ENCODE results near the gene SLC8B1.

The SLC8B1 gene

GRCh38 chr12:113318900-113319628 is 15.8 kb downstream of the SLC8B1 start:
- no peak for DNase-seq

- DNase-seq, result no peak
Measured at GRCh38 chr12:113318046-113318656, 16.8 kb downstream of the SLC8B1 start.

GRCh38 chr12:113317122-113317521 is 17.8 kb downstream of the SLC8B1 start:
- no peak for DNase-seq

DNA sequence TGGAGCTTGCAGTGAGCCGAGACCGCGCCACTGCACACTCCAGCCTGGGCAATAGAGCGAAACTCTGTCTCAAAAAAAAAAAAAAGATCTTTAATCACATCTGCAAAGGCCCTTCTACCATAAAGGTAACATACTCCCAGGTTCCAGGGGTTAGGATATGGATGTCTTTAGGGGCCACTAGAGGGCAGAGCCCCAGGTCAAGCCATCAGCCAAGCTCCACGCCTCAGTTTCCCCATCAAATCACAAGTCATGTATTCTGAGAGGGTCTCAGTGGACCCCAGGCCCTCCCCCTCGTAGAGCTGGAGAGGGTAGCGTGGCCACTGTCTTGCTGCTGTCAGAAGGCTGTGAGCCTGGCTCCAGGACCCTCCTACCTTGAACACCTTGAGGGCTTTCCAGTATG is 18.8 kb downstream of the SLC8B1 start:
- no peak for DNase-seq

DNA sequence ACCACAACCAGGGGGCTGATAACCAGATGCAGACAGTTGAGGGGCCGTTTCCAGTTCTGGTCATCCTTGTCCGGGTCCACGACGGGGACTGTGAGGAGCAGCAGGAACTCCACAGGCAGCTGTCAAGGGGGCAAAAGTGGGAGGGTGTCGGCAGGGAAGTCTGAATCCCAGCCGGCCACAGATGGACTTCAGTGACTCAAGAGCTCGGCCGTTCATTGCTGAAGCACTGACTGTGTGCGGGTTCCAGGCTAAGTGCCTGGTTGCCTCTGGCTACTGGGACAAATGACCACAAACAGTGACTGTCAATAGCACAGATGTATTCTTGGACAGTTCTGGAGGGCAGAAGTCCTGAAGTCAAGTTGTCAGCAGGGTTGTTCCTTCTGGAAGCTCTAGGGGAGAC is 19.6 kb downstream of the SLC8B1 start:
- DNase-seq, result no peak

DNA sequence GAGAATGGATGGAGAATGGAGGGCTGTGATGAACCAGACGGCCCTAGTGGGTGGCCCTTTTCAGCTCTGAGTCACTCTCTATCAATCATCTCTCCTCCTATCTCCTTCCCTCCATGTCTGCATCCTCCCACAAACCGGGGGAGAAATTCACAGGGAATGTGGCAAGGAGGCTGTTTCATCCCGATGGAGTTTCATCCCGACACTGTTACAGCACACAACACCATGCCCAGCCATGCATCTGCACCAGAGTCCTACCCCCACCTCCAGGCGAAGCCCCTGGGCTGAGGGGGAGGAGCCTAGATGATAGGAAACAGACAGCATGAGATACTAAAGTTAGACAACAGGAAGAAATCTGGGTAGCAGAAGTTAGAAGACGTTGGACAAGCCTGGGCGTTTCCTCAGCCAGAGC is 20.8 kb downstream of the SLC8B1 start:
- DNase-seq, result no peak

GRCh38 chr12:113310489-113310888 is 24.4 kb downstream of the SLC8B1 start:
- DNase-seq, result no peak

DNA sequence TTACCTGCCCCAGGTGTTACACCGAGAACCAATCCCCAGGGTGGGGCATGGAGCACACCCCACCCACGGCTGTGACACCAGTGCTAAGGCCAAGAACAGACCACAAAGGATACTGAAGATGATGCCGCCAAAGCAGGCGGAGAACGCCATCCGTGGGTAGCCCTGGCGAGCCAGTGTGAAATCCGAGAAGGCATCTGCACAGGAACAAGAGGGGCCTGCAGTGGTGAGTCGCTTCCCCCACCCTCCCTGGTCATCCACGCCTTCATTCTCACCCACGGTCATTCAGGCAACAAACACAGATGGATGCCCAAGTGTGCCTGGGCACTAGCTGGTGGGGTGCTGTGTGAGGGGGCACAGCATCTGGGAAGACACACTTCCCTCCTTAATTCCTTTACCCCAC is 28.5 kb downstream of the SLC8B1 start:
- no peak for DNase-seq

DNA sequence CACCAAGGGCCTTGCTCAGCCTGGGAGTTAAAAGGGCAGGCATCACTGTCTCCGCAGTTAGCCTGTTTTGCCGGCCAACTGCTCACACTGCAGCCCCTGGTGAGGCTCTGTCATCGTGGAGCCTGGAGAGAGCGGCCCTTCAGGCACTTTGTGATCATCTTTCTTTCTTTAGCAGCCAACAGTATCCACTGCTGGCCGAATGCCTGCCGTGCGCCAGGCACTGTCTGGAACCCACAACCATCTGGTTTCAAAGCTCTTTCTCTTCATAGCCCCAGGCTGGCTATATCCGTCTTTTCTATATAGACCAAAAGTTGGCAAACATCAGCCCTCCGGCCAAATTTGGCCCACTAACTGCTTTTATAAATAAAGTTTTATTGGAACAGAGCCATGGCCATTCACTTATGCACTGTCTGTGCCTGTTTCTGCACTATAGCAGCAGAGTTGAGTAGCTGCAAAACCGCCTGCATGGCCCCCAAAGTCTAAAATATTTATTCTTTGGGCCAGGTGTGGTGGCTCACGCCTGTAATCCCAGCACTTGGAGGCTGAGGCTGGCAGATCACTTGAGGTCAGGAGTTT is 29.5 kb downstream of the SLC8B1 start:
- DNase-seq, result no peak

GRCh38 chr12:113302886-113303640 is 31.8 kb downstream of the SLC8B1 start:
- DNase-seq, result no peak

DNA sequence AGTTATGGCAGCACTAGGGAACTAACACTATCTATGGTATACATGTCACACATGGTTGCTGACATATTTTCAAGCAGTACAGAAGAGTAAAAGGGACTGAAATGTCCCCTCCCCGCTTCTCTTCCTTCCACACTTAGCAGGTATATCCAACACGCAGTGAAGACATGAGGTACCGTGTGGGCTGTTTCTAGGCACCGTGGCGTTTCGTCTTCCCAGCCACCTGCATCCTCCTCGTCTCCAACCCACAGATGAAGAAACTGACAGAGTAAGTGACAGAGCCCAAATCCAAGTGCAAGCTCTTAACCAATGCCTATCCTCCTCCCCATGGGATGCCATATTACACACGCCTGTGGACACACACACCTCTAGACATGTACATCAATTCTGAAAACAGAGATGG is 32.4 kb downstream of the SLC8B1 start:
- no peak for DNase-seq

GRCh38 chr12:113301811-113302210 is 33.1 kb downstream of the SLC8B1 start:
- DNase-seq, result no peak

GRCh38 chr12:113299619-113300237 is 35.2 kb downstream of the SLC8B1 start:
- DNase-seq, result no peak

DNA sequence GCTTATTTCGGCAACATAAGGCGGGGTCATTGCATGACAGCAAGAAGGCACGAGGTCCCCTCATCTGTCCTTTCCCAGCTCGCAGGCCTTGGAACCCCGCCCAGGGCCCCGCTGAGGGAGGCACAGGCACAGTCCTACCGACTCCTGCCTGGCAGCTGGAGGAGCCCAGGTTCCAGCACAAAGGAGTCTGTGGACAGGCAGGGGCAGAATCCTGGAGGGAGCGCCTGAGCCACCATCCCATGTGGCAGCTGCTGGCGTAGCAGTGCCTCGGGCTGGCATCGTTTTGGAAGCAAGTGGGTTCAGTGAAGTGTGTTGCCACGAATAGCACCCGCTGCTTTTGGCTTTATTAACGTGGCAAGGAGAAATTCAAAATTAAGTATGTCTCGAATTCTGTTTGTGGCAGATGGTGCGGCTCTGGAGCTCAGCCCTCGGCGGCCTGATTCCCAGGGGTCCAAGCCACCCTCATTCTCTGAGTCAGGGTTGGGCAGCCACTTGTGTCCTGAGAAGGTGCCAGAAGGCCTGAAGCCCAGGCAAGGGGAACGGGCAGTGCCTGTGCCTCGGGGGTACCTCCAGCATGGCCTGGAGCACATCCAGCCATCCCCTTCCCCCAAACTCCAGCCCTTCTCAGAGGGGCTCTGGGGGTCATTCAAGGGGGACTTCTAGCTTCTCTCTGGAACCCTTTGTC is 35.9 kb downstream of the SLC8B1 start:
- no peak for DNase-seq

- no peak for DNase-seq
Measured at GRCh38 chr12:113298472-113298817, 36.5 kb downstream of the SLC8B1 start.

GRCh38 chr12:113297621-113298471 is 37.1 kb downstream of the SLC8B1 start:
- DNase-seq, result no peak

DNA sequence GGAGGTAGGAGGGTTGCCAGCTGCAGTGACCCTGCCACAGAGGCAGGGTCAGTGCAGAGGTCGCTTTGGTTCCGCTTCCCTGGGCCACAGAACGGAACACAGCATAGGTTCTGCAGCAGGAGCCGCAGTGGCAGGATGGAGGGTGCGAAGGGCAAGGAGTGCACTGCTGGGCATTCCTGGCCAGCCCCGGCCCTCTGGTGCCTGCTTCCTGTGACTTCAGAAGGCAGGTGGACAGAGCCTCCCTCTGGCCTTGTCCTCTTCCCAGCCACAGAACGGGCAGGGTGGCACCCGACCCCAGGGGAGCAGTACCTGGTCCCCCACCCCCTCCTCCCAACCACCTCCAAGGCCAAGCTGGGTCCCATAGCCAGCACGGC is 37.7 kb downstream of the SLC8B1 start:
- DNase-seq, result no peak

DNA sequence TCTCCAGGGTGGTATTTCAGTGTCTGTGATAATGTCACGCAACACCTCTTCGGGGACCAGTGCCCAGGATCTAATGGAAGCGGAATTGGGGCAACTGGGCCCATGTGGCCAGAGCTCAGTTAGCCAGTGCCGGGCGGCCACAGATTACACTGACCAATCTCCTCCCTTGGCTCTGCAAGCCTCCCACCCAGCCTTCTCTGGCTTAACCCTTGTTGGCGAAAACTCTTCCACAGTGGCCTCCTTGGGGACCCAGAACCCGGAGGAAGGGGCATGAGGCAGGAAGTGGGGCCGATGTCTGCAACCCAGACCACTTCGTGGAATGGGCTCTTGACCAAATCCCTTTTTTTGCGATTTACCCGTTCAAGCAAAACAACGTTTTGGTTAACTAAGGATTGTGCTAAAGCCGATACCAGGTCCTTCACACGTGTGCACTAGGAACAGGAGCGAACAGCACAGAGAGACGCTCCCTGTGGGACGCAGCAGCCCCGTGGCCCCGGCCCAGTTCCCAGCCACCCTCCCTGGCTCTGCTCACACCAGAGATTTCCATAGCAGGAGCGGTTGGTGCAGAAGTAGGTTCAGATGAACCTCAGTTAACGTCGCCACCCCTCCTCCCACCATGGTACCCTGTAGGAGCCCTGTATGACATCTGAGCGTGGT is 38.2 kb downstream of the SLC8B1 start:
- DNase-seq, result no peak

DNA sequence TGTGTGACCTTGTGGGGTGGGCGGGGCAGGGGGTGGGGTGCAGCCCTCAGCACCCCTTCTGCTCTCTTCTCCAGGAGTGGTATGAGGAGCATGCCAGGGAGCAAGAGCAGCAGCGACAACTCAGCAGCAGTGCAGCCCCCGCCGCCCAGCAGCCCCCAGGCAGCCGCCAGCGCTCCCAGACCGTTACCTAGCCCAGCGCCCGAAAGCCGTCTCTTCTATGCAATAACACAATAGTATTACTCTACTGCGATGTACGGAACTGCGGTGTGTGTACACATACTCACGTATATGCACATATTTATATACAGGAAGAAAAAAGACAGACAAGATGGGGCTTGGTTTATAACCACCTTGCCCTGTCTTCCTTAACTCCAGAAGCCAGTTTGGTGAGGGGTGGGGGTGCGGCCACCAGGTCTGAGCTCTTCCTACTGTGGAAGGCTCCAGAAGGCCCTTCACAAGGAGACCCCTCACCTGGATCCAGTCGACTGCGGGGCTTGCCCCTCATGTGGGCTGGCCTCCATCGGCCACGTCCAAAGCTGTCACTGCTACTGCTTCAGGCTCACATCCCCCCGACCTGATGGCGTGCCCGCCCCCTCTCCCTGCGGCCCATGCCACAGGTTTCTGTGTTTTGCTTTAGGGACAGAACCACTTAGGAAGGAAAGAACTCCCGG is 38.9 kb downstream of the SLC8B1 start:
- no peak for DNase-seq

GRCh38 chr12:113293100-113293499 is 41.8 kb downstream of the SLC8B1 start:
- no peak for DNase-seq

DNA sequence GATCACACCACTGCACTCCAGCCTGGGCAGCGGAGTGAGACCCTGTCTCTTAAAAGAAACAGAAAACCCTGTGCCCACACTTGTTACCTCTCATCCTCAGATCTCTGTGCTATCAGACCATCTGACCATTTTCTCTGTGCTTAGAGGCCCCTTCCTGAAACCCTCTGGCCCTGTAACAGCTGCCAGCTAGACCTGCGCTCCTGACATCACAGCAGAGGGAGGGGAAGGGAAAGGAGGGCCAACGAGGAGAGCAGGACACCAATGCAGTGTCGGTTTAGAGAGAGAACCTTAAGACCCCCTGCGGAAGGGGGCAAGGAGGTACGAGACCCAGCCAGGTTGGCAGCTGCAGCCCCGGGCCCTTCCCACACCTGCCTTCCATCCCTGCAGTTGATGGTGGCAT is 42.4 kb downstream of the SLC8B1 start:
- DNase-seq, result no peak
